Activated T-cell treated with anti-CD3 and anti-CD28 coated beads, Interleukin-2, amount 50 U/mL, for 72 hours (primary cell): Measurements from ENCODE around the gene PDZK1. TPM values are rescaled to one million over a fixed set of nuclear protein-coding genes. Genes with fewer than 3 reads are reported as not detected.
A peak's percentile ranks its signal among the peaks of the same experiment; 100 is the strongest.
"Not testable (repeated sequence)": the region's sequence is repeated elsewhere in the genome, so short reads cannot be mapped to it uniquely, and the experiment has no call there.

Source experiments
- ATAC-seq, 2 donors: fragments of 150-1000 bp; cut with Tn5 transposase; replicated peaks in 1 of 2; 2 replicates each; pipeline ENCODE4 v1.10.0; 2021; ENCODE audit warnings: moderate library complexity in 2 of 2, mild to moderate bottlenecking in 1 of 2
- DNase-seq, 2 donors: peaks; one replicate each; pipeline ENCODE4 v3.0.0; 2021 to 2022; ENCODE audit warnings: mixed read lengths in 1 of 2
- H3K27ac Mint-ChIP-seq: one replicate; pipeline ENCODE4 v1.8.0; 2022; ENCODE audit warnings: mild to moderate bottlenecking, moderate library complexity, mixed read lengths
- H3K27me3 Mint-ChIP-seq: one replicate; pipeline ENCODE4 v1.8.0; 2022; ENCODE audit warnings: low read depth, mixed read lengths
- H3K36me3 Mint-ChIP-seq, 2 donors: one replicate each; pipeline ENCODE4 v1.8.0; 2022; ENCODE audit warnings: mixed read lengths in 2 of 2, mild to moderate bottlenecking in 1 of 2; ENCODE audit not compliant: insufficient read depth in 2 of 2
- H3K4me1 Mint-ChIP-seq: one replicate; pipeline ENCODE4 v1.8.0; 2022; ENCODE audit warnings: low read depth, mixed read lengths
- H3K4me3 Mint-ChIP-seq, 2 donors: one replicate each; pipeline ENCODE4 v1.8.0; 2022; ENCODE audit warnings: mild to moderate bottlenecking in 2 of 2, mixed read lengths in 2 of 2, moderate library complexity in 2 of 2
- H3K9me3 Mint-ChIP-seq, 2 donors: one replicate each; pipeline ENCODE4 v1.8.0; 2022; ENCODE audit warnings: mixed read lengths in 2 of 2
- total RNA-seq, 2 donors: library from RNA; stranded (reverse); gene quantifications; one replicate each; pipeline ENCODE4 v1.2.3, GENCODE V29; 2022

PDZK1 gene
- total RNA-seq, 2 donors from 2014 or later = 0.39 to 0.41 TPM

GRCh38 chr1:145702052-145702451, 5.1 kb downstream of the PDZK1 start:
- H3K4me1 Mint-ChIP-seq = no peaks in the 10 kb centered on the region
- H3K27ac Mint-ChIP-seq = no peak overlapping the region
- no peaks in the 10 kb centered on the region for H3K9me3 Mint-ChIP-seq
- ATAC-seq = no peak
- no peak overlapping the region for H3K4me3 Mint-ChIP-seq
- H3K27me3 Mint-ChIP-seq = no peaks in the 10 kb centered on the region
- no peaks in the 10 kb centered on the region for H3K36me3 Mint-ChIP-seq
- no peak for DNase-seq

- Mint-ChIP-seq H3K9me3 (no peaks in the 10 kb centered on the region), H3K4me1 (no peaks in the 10 kb centered on the region), H3K27ac (no peak overlapping the region), H3K36me3 (no peaks in the 10 kb centered on the region), H3K4me3 (no peak overlapping the region), H3K27me3 (no peaks in the 10 kb centered on the region)
- ATAC-seq (no peak), DNase-seq (no peak)
Observed at GRCh38 chr1:145701306-145701862, 5.8 kb downstream of the PDZK1 start.

- no peaks in the 10 kb centered on the region for H3K27me3 Mint-ChIP-seq
- no peaks in the 10 kb centered on the region for H3K9me3 Mint-ChIP-seq
- H3K4me3 Mint-ChIP-seq = no peak overlapping the region
- H3K4me1 Mint-ChIP-seq = no peaks in the 10 kb centered on the region
- ATAC-seq = no peak
- no peaks in the 10 kb centered on the region for H3K36me3 Mint-ChIP-seq
- H3K27ac Mint-ChIP-seq = no peak overlapping the region
- no peak for DNase-seq
Observed at GRCh38 chr1:145696630-145696960, 10.6 kb downstream of the PDZK1 start.

- Mint-ChIP-seq H3K36me3 (no peaks in the 10 kb centered on the region), H3K4me3 (no peak overlapping the region), H3K4me1 (peaks cover 2% of the 10 kb centered on the region), H3K27me3 (no peaks in the 10 kb centered on the region), H3K9me3 (no peaks in the 10 kb centered on the region), H3K27ac (no peak overlapping the region)
- ATAC-seq (no peak), DNase-seq (no peak)
Observed at GRCh38 chr1:145695821-145696629, 11.1 kb downstream of the PDZK1 start.

GRCh38 chr1:145692785-145693443, 14.3 kb downstream of the PDZK1 start:
- Mint-ChIP-seq H3K4me1 (peaks cover 30% of the 10 kb centered on the region), H3K27me3 (no peaks in the 10 kb centered on the region), H3K9me3 (no peaks in the 10 kb centered on the region), H3K27ac (no peak overlapping the region), H3K4me3 (no peak overlapping the region), H3K36me3 (no peaks in the 10 kb centered on the region)
- ATAC-seq (no peak), DNase-seq (no peak)

- Mint-ChIP-seq H3K27ac (no peak overlapping the region), H3K27me3 (no peaks in the 10 kb centered on the region), H3K36me3 (no peaks in the 10 kb centered on the region), H3K9me3 (no peaks in the 10 kb centered on the region), H3K4me3 (peak overlapping the region in 1 of 2 donors; percentile 50), H3K4me1 (peaks cover 30% of the 10 kb centered on the region)
- DNase-seq (peak; percentile 14 to 22), ATAC-seq (peak; percentile 90 to 91)
Observed at GRCh38 chr1:145690587-145691558, 16.3 kb downstream of the PDZK1 start.

- H3K27ac Mint-ChIP-seq = no peak overlapping the region
- ATAC-seq (no peak), DNase-seq (no peak)
- no peaks in the 10 kb centered on the region for H3K9me3 Mint-ChIP-seq
- H3K4me3 Mint-ChIP-seq = no peak overlapping the region
- peaks cover 30% of the 10 kb centered on the region for H3K4me1 Mint-ChIP-seq
- H3K27me3 Mint-ChIP-seq = no peaks in the 10 kb centered on the region
- no peaks in the 10 kb centered on the region for H3K36me3 Mint-ChIP-seq
Observed at GRCh38 chr1:145689922-145690321, 17.2 kb downstream of the PDZK1 start.

- Mint-ChIP-seq H3K4me3 (no peak overlapping the region), H3K9me3 (no peaks in the 10 kb centered on the region), H3K27ac (no peak overlapping the region), H3K36me3 (no peaks in the 10 kb centered on the region), H3K4me1 (peaks cover 30% of the 10 kb centered on the region), H3K27me3 (no peaks in the 10 kb centered on the region)
- DNase-seq (no peak), ATAC-seq (no peak)
Observed at GRCh38 chr1:145688924-145689323, 18.2 kb downstream of the PDZK1 start.

- ATAC-seq (no peak), DNase-seq (no peak)
- H3K4me1 Mint-ChIP-seq = peaks cover 30% of the 10 kb centered on the region
- no peaks in the 10 kb centered on the region for H3K9me3 Mint-ChIP-seq
- no peaks in the 10 kb centered on the region for H3K36me3 Mint-ChIP-seq
- H3K27me3 Mint-ChIP-seq = no peaks in the 10 kb centered on the region
- H3K27ac Mint-ChIP-seq = no peak overlapping the region
- no peak overlapping the region for H3K4me3 Mint-ChIP-seq
Observed at GRCh38 chr1:145688328-145688727, 18.8 kb downstream of the PDZK1 start.

GRCh38 chr1:145686078-145686477, 21.1 kb downstream of the PDZK1 start:
- not testable (repeated sequence) for H3K27me3 Mint-ChIP-seq, H3K4me3 Mint-ChIP-seq, DNase-seq, H3K36me3 Mint-ChIP-seq, H3K27ac Mint-ChIP-seq, ATAC-seq, H3K9me3 Mint-ChIP-seq
- peaks cover 28% of the 10 kb centered on the region for H3K4me1 Mint-ChIP-seq

GRCh38 chr1:145684858-145685257, 22.3 kb downstream of the PDZK1 start:
- H3K27ac Mint-ChIP-seq, H3K36me3 Mint-ChIP-seq, H3K4me3 Mint-ChIP-seq, H3K9me3 Mint-ChIP-seq, ATAC-seq, H3K27me3 Mint-ChIP-seq, DNase-seq: not testable (repeated sequence)
- peaks cover 16% of the 10 kb centered on the region for H3K4me1 Mint-ChIP-seq

- not testable (repeated sequence) for DNase-seq, H3K27ac Mint-ChIP-seq, ATAC-seq, H3K4me3 Mint-ChIP-seq, H3K36me3 Mint-ChIP-seq, H3K27me3 Mint-ChIP-seq, H3K9me3 Mint-ChIP-seq
- peaks cover 16% of the 10 kb centered on the region for H3K4me1 Mint-ChIP-seq
Observed at GRCh38 chr1:145673217-145673616, 34.0 kb downstream of the PDZK1 start.
